OCI-LY7 (cell line): Measurements from ENCODE around the gene PLPP1. TPM values are rescaled to one million over a fixed set of nuclear protein-coding genes. Genes with fewer than 3 reads are reported as not detected.

Experiments
- BruUV-seq: library from RNA; stranded (reverse); fragments of 400-500 nt; replicated peaks from 2 replicates; lab custom pipeline; 2021; lab: Mats Ljungman, UMichigan
- CTCF ChIA-PET: fragments of 300-600 bp; sonication (Branson Sonifier 250); formaldehyde crosslinking; loops from one replicate; lab custom pipeline; 2022; ENCODE audit warnings: antibody characterized with exemption; ENCODE audit not compliant: unreplicated experiment; lab: Charles Lee
- POLR2A ChIA-PET: fragments of 300-600 bp; sonication (Branson Sonifier 250); formaldehyde crosslinking; loops from one replicate; lab custom pipeline; 2022; ENCODE audit warnings: antibody characterized with exemption; lab: Charles Lee
- DNase-seq: peaks from one replicate; pipeline ENCODE4 v3.0.0-alpha.2; 2015; ENCODE audit warnings: low spot score
- H2AFZ ChIP-seq: fragments of 200-600 bp; sonication (generic), shearing (Covaris generic); 2 replicates; pipeline ENCODE4 v1.6.1; 2014; ENCODE audit warnings: mild to moderate bottlenecking, antibody characterized with exemption, low read length, moderate library complexity
- H3K27ac ChIP-seq: fragments of 200-600 bp; sonication (generic); 2 replicates; pipeline ENCODE4 v1.5.1; 2014; ENCODE audit warnings: mixed run types, low read depth, mild to moderate bottlenecking, moderate library complexity, low read length, inconsistent platforms; ENCODE audit not compliant: poor library complexity, severe bottlenecking
- H3K36me3 ChIP-seq: fragments of 200-600 bp; sonication (generic); 2 replicates; pipeline ENCODE4 v1.6.1; 2014; ENCODE audit warnings: mild to moderate bottlenecking, antibody characterized with exemption, low read length, moderate library complexity, mixed read lengths; ENCODE audit not compliant: insufficient read depth
- H3K4me1 ChIP-seq: fragments of 200-600 bp; sonication (generic); 2 replicates; pipeline ENCODE4 v1.5.1; 2014; ENCODE audit warnings: mild to moderate bottlenecking, low read length; ENCODE audit not compliant: insufficient read depth, poor library complexity, severe bottlenecking
- H3K4me2 ChIP-seq: fragments of 200-600 bp; sonication (generic); 2 replicates; pipeline ENCODE4 v1.6.1; 2014; ENCODE audit warnings: mild to moderate bottlenecking, low read length
- H3K4me3 ChIP-seq: fragments of 200-600 bp; sonication (generic); 2 replicates; pipeline ENCODE4 v1.5.1; 2014; ENCODE audit warnings: mild to moderate bottlenecking, low read depth, low read length; ENCODE audit not compliant: poor library complexity, severe bottlenecking
- H3K79me2 ChIP-seq: fragments of 200-600 bp; sonication (generic); 2 replicates; pipeline ENCODE4 v1.6.1; 2016; ENCODE audit warnings: low read depth, mild to moderate bottlenecking, low read length, moderate library complexity, mixed read lengths; ENCODE audit not compliant: insufficient read depth
- H3K9me2 ChIP-seq: fragments of 200-600 bp; sonication (generic); 2 replicates; pipeline ENCODE4 v1.6.1; 2016; ENCODE audit warnings: mild to moderate bottlenecking, low read length, mixed read lengths; ENCODE audit not compliant: insufficient read depth
- H3K9me3 ChIP-seq: fragments of 200-600 bp; sonication (generic); 2 replicates; pipeline ENCODE4 v1.6.1; 2014; ENCODE audit warnings: mild to moderate bottlenecking, mixed run types, low read length, mixed read lengths
- H4K20me1 ChIP-seq: fragments of 200-600 bp; sonication (generic); 2 replicates; pipeline ENCODE4 v1.6.1; 2014; ENCODE audit warnings: mild to moderate bottlenecking, antibody characterized with exemption, low read length, moderate library complexity, mixed read lengths; ENCODE audit not compliant: insufficient read depth
- EZH2phosphoT487 ChIP-seq: fragments of 200-600 bp; sonication (generic); IDR thresholded peaks from 2 replicates; pipeline ENCODE4 v1.6.1; 2018; ENCODE audit warnings: low read depth, borderline replicate concordance, mild to moderate bottlenecking, mixed run types, antibody characterized with exemption, low read length, moderate library complexity, mixed read lengths
- intact Hi-C: fragments of 100-400 bp; cut with micrococcal nuclease; formaldehyde crosslinking; loops from one replicate; pipeline ENCODE4 v1.10.0; 2022; ENCODE audit not compliant: unreplicated experiment
- total RNA-seq, 2 experiments: library from RNA; depleted of rRNA in 1 of 2; stranded (reverse); fragments of >200 nt in 1 of 2; shearing (Covaris generic) in 1 of 2; gene quantifications; 2 replicates each; pipeline ENCODE4 v1.2.3, GENCODE V29; 2014 to 2022
- TF ChIP-seq, protein P1 (sequence below): fragments of 200-600 bp; sonication (generic); conservative IDR thresholded peaks from 2 replicates; pipeline ENCODE4 v1.5.1; 2014; ENCODE audit warnings: mild to moderate bottlenecking, antibody characterized with exemption, low read length, moderate library complexity, mixed read lengths

The PLPP1 gene
- total RNA-seq, 2 experiments from 2014 or later, result 2.3 to 6.8 TPM

DNA sequence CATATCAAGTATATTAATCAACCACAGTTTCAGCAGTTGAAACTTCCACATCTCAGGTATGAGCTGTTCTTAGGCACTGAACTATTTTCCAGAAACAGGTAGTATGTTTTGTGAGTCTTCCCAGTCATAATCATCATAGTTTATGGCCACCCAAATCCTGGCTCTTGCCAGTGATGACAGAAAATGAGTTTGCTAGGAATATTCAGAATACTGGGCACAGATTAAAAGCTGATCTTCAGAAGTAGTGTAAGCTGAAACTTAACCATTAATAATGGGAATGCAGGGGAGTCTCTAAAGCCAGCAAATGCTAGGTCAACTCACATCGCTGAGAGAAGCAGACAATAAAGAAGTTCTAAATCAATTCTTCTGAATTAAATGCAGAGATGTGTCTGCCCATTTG, 64.5 kb downstream of the PLPP1 start:
- Histone ChIP-seq H3K4me2 (no peak overlapping the region), H3K4me3 (no peak overlapping the region), H3K9me2 (no peaks in the 10 kb centered on the region), H2AFZ (no peak overlapping the region), H3K9me3 (no peaks in the 10 kb centered on the region), H3K4me1 (no peaks in the 10 kb centered on the region), H4K20me1 (no peaks in the 10 kb centered on the region), H3K36me3 (no peaks in the 10 kb centered on the region), H3K27ac (no peak overlapping the region), H3K79me2 (no peaks in the 10 kb centered on the region)
- POLR2A ChIA-PET, result interaction anchor here (0.6 kb wide), 1 partner anchor 13 kb away, joined by 4 read pairs; no protein-coding TSS in a partner anchor
- no TSS peak for BruUV-seq
- DNase-seq, result no peak
- CTCF ChIA-PET, result no interaction called here
- intact Hi-C loops, result no loop called here
- TF ChIP-seq EZH2phosphoT487, result no peak
- TF ChIP-seq, protein P1, sequence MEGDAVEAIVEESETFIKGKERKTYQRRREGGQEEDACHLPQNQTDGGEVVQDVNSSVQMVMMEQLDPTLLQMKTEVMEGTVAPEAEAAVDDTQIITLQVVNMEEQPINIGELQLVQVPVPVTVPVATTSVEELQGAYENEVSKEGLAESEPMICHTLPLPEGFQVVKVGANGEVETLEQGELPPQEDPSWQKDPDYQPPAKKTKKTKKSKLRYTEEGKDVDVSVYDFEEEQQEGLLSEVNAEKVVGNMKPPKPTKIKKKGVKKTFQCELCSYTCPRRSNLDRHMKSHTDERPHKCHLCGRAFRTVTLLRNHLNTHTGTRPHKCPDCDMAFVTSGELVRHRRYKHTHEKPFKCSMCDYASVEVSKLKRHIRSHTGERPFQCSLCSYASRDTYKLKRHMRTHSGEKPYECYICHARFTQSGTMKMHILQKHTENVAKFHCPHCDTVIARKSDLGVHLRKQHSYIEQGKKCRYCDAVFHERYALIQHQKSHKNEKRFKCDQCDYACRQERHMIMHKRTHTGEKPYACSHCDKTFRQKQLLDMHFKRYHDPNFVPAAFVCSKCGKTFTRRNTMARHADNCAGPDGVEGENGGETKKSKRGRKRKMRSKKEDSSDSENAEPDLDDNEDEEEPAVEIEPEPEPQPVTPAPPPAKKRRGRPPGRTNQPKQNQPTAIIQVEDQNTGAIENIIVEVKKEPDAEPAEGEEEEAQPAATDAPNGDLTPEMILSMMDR, result no peak

DNA sequence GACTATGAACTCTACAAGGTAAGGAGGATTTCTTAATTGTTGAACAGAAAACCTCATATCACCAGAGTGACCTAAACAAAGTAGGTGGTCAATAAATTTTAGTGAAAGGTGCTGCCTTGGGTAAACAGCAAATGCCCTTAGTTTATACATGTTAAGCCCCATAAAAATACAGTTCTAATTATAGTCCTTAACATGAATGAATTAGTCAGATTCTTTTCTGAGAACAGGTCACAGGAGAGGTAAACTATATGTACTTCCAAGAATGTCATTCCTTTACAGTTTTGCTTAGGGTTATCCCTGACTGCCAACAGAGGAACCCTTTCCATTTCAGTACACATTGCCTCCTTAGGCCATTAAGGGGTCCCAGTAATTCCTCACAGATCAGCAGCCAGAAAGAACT, 64.9 kb downstream of the PLPP1 start:
- no peaks in the 10 kb centered on the region for H4K20me1 ChIP-seq
- no peaks in the 10 kb centered on the region for H3K9me2 ChIP-seq
- no TSS peak for BruUV-seq
- H3K27ac ChIP-seq, result no peak overlapping the region
- no peak overlapping the region for H3K4me2 ChIP-seq
- H3K4me3 ChIP-seq, result no peak overlapping the region
- H3K36me3 ChIP-seq, result no peaks in the 10 kb centered on the region
- ChIA-PET CTCF (no interaction called here), POLR2A (interaction anchor here (0.6 kb wide), 1 partner anchor 14 kb away, joined by 4 read pairs; no protein-coding TSS in a partner anchor)
- no peak overlapping the region for H2AFZ ChIP-seq
- intact Hi-C loops, result no loop called here
- H3K9me3 ChIP-seq, result no peaks in the 10 kb centered on the region
- no peak for DNase-seq
- no peaks in the 10 kb centered on the region for H3K79me2 ChIP-seq
- TF ChIP-seq, protein P1, result no peak
- no peak for TF ChIP-seq EZH2phosphoT487
- no peaks in the 10 kb centered on the region for H3K4me1 ChIP-seq

DNA sequence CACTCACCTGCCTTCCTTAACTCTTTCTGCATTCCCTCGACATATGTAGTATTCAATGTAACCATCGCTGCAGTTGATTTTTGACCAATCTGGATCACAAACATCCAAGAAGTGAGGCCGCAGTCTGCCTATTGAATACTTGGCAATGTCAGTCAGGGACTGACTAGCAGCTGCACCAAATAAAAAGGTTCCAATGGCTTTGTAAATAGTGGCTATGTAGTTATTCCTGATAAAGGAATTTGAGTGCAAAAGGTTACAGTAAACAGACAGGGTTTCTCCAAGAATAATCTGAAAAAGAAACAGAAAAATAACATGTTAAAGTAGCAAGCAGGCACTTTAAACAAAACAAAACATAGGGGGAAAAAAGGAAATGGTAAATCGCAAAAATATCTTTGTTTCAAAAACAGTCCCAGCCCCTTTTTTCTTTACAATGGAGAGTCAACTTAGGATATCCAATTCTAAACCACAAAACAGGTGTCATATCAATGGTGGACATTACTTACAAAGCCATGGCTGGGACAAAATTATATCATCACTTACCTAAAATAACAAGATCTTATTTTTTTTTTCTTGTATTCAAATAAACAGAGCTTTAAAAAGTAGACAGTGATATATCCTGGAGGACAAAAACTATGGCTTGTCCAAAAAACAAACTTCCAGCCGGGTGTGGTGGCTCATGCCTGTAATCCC, 66.8 kb downstream of the PLPP1 start:
- POLR2A ChIA-PET, result interaction anchor here (0.6 kb wide), 1 partner anchor 170 kb away, joined by 4 read pairs; no protein-coding TSS in a partner anchor
- no peak overlapping the region for H3K4me3 ChIP-seq

More for the DNA sequence above, 66.8 kb downstream of the PLPP1 start:
- intact Hi-C loops, result no loop called here
- H3K9me2 ChIP-seq, result no peaks in the 10 kb centered on the region
- no peaks in the 10 kb centered on the region for H4K20me1 ChIP-seq
- no peak for DNase-seq
- H3K4me2 ChIP-seq, result no peak overlapping the region
- no peak overlapping the region for H3K27ac ChIP-seq
- no peaks in the 10 kb centered on the region for H3K36me3 ChIP-seq
- no peaks in the 10 kb centered on the region for H3K4me1 ChIP-seq
- H3K9me3 ChIP-seq, result no peaks in the 10 kb centered on the region
- no peaks in the 10 kb centered on the region for H3K79me2 ChIP-seq
- TF ChIP-seq, protein P1, result no peak
- no peak for TF ChIP-seq EZH2phosphoT487
- BruUV-seq, result no TSS peak
- H2AFZ ChIP-seq, result no peak overlapping the region
- CTCF ChIA-PET, result no interaction called here
